ENCODE results near the gene EIF4E1B. TPM values are rescaled to one million over a fixed set of nuclear protein-coding genes. Genes with fewer than 3 reads are reported as not detected.
A peak's percentile ranks its signal among the peaks of the same experiment; 100 is the strongest.

Gene EIF4E1B
- total RNA-seq, 2 donors from 2014 or later, result not detected

DNA sequence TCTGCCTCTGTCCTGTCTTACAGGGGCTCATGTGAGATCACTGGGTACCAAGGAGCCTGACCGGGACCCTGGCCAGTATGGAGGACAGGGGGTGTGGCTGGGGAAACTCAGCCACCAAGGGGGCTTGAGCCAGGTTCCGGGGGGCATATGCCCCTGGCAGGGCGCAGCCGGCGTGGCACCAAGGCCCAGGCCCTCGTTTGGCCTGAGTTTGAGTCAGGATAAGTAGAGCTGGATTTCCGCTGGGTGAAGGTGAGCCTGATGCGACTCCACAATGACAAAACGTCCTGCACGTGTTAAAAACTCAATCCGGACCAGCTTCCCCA lies 16.2 kb downstream of the EIF4E1B start:
- Histone ChIP-seq H3K4me3 (peak overlapping the region; percentile 24 to 74), H3K4me1 (peaks cover 0 to 21% of the 10 kb centered on the region in 2 donors), H3K36me3 (no peaks in the 10 kb centered on the region), H3K27me3 (no peaks in the 10 kb centered on the region), H3K9me3 (no peaks in the 10 kb centered on the region), H3K27ac (peak overlapping the region; percentile 78 to 79)
- no peak for TF ChIP-seq CTCF (IDR thresholded peaks at IDR 0.05)
- no peak for DNase-seq (ENCODE audit: low spot score)

- DNase-seq (ENCODE audit: low spot score), result peak; percentile 99
- H3K36me3 ChIP-seq, result no peaks in the 10 kb centered on the region
- peak in 1 of 2 donors; percentile 69 for TF ChIP-seq CTCF (IDR thresholded peaks at IDR 0.05)
- peaks cover 0 to 21% of the 10 kb centered on the region in 2 donors for H3K4me1 ChIP-seq
- H3K9me3 ChIP-seq, result no peaks in the 10 kb centered on the region
- H3K4me3 ChIP-seq, result peak within 1 kb of the TSS; percentile 72 to 74
- peak within 1 kb of the TSS; percentile 78 to 79 for H3K27ac ChIP-seq
- no peaks in the 10 kb centered on the region for H3K27me3 ChIP-seq
These were observed 16.8 kb downstream of the EIF4E1B start, which contains the start of gene TSPAN17 for GRCh38 chr5:176647030-176647842. Gene TSPAN17, plus strand, starts transcription at chr5:176647484. Its CDS starts 132 bp downstream, at chr5:176647616.

GRCh38 chr5:176647843-176648473 lies 17.5 kb downstream of the EIF4E1B start:
- Histone ChIP-seq H3K27ac (peak overlapping the region; percentile 73 to 78), H3K4me3 (peak overlapping the region; percentile 72 to 74), H3K27me3 (no peaks in the 10 kb centered on the region), H3K9me3 (no peaks in the 10 kb centered on the region), H3K4me1 (peaks cover 0 to 21% of the 10 kb centered on the region in 2 donors), H3K36me3 (peaks cover 3% of the 10 kb centered on the region)
- TF ChIP-seq CTCF (IDR thresholded peaks at IDR 0.05), result no peak
- DNase-seq (ENCODE audit: low spot score), result no peak

DNA sequence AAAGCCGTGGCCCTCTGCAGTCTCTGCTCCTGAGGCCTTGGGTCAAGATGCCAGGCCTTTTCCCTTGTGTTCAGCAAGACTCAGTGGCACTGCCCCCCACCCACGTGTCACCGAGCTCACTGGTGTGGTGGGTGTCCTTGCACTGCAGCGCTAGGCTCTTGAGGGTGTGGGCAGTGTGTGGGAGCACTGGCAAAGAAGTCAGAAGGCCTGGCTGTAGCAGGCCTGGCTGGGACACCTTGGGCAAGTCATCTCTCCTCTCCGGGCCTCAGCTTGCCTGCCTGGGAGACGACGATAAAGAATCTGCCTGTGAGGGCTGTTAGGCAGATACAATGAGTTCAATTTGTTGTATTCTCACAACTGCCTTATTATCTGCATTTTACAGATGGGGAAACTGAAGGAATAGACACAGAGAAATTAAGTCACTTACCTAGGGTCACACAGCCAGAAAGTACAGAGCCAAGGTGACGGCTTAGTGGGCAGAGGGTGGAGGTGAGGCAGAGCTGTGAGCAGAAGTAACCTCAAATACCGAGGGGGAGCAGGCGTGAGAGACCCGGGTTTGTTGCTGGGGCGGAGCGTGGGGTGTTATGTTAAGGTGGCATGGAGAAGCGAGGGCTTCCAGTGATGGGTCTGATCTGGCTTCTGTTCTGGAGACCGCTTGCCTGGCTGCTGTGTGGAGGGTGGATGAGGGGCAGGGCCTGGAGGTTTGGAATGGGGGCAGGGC lies 18.2 kb downstream of the EIF4E1B start:
- no peak for DNase-seq (ENCODE audit: low spot score)
- H3K27ac ChIP-seq, result peak overlapping the region; percentile 73 to 78
- TF ChIP-seq CTCF (IDR thresholded peaks at IDR 0.05), result no peak
- H3K9me3 ChIP-seq, result no peaks in the 10 kb centered on the region
- H3K4me1 ChIP-seq, result peaks cover 0 to 21% of the 10 kb centered on the region in 2 donors
- no peaks in the 10 kb centered on the region for H3K27me3 ChIP-seq
- H3K36me3 ChIP-seq, result peaks cover 10% of the 10 kb centered on the region
- H3K4me3 ChIP-seq, result peak overlapping the region; percentile 72 to 74

GRCh38 chr5:176650354-176650884 lies 19.9 kb downstream of the EIF4E1B start:
- no peak for TF ChIP-seq CTCF (IDR thresholded peaks at IDR 0.05)
- H3K4me1 ChIP-seq, result peaks cover 0 to 21% of the 10 kb centered on the region in 2 donors
- H3K27ac ChIP-seq, result no peak overlapping the region
- H3K9me3 ChIP-seq, result no peaks in the 10 kb centered on the region
- DNase-seq (ENCODE audit: low spot score), result no peak
- peaks cover 17% of the 10 kb centered on the region for H3K36me3 ChIP-seq
- no peak overlapping the region for H3K4me3 ChIP-seq
- no peaks in the 10 kb centered on the region for H3K27me3 ChIP-seq

Data from right atrium auricular region (tissue), 2 donors.